Uterus (tissue), 2 donors: ENCODE results near the gene DCDC2.

Experiments used
- POLR2A ChIP-seq, 2 donors: fragments of 450-650 bp; IDR thresholded peaks; one replicate each; pipeline ENCODE4 v1.6.1; 2016; ENCODE audit warnings: antibody characterized with exemption in 2 of 2, mild to moderate bottlenecking in 1 of 2, moderate library complexity in 1 of 2
- TF ChIP-seq, protein P1 (sequence below), 4 experiments: fragments of 200-600 bp in 2 of 4; fragments of 450-650 bp in 2 of 4; sonication (generic) in 2 of 4; IDR thresholded peaks; one replicate each; pipeline ENCODE4 v1.5.1; 2016 to 2019; ENCODE audit warnings: antibody characterized with exemption in 4 of 4, mild to moderate bottlenecking in 2 of 4, moderate library complexity in 1 of 4

DNA sequence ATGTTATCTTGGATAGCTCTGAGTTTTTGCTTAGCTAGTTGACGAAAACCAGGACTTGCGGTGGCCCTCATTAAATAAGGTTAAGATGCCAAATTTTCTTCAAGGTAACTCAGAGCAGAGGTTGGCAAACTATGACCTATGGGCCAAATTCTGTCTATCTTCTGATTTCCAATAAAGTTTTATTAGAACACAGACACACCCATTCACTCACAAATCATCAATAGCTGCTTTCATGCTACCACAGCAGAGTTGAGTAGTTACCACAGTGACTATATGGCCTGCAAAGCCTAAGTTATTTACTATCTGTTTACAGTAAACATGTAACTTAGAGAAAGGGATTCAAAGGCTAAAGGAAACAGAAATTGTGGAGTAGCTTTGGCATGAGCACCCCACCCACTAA is 23.6 kb downstream of the DCDC2 start:
- TF ChIP-seq, protein P1, sequence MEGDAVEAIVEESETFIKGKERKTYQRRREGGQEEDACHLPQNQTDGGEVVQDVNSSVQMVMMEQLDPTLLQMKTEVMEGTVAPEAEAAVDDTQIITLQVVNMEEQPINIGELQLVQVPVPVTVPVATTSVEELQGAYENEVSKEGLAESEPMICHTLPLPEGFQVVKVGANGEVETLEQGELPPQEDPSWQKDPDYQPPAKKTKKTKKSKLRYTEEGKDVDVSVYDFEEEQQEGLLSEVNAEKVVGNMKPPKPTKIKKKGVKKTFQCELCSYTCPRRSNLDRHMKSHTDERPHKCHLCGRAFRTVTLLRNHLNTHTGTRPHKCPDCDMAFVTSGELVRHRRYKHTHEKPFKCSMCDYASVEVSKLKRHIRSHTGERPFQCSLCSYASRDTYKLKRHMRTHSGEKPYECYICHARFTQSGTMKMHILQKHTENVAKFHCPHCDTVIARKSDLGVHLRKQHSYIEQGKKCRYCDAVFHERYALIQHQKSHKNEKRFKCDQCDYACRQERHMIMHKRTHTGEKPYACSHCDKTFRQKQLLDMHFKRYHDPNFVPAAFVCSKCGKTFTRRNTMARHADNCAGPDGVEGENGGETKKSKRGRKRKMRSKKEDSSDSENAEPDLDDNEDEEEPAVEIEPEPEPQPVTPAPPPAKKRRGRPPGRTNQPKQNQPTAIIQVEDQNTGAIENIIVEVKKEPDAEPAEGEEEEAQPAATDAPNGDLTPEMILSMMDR (IDR thresholded peaks at IDR 0.05): no peak
- no peak for TF ChIP-seq POLR2A (IDR thresholded peaks at IDR 0.05)
